HG02759 (cell line): Measurements from ENCODE around the gene SLC6A7.
"Not testable (repeated sequence)": the region's sequence is repeated elsewhere in the genome, so short reads cannot be mapped to it uniquely, and the experiment has no call there.

Experiments used
- ATAC-seq: cut with Tn5 transposase; IDR thresholded peaks from one replicate; pipeline ENCODE4 v1.9.1; 2021; ENCODE audit warnings: mild to moderate bottlenecking, moderate library complexity; ENCODE audit not compliant: unreplicated experiment

SLC6A7 gene

GRCh38 chr5:150214289-150214688 lies 24.4 kb downstream of the SLC6A7 start:
- ATAC-seq: no peak

DNA sequence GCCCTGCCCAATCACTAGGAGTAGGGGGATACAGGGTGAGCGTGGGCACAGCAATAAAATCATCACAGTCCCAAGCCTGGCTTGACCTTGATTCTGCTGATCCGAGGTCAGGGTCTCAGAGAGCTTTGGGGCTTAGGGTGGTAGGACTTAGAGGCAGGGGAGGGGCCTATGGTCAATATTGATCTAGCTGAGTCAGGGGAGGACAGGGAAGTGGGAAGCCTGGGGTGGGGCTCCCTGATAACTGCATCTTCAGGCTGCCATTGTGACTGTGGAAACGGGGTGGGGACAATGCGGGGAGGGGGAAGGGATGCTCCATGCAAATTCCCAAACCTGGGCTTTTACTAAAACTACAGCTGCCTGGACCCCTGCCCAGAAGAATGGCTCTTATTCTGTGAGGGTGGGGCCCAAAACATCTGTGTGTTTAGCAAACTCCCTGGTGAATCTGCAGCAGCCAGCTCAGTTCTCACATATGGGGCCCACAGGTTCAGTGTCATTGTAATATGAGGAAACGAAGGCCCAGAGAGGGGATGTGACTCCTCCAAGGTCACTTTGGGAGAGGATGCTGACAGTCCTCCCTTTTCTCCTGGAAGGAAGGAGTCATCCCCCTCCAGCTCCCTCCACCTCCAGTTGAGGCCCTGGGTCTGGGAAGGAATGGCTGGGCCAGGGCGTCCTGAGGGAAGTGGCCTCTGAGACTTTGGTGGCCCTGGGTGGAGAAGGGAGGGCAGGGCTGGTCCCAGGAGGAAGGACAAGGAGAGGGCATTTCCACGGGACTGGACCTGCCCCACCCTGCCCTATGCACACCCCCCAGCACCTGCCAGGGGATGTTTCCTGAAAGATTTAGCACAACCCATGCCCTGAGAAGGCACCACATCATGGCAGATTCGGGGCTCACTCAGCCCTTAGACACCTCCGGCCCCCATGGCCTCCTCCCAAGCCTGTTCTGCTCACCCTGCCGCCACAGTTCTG lies 26.4 kb downstream of the SLC6A7 start:
- ATAC-seq: no peak

GRCh38 chr5:150217038-150217437 lies 27.2 kb downstream of the SLC6A7 start:
- no peak for ATAC-seq

- ATAC-seq: peak; percentile 93
Observed at GRCh38 chr5:150217873-150218692, 28.2 kb downstream of the SLC6A7 start.

DNA sequence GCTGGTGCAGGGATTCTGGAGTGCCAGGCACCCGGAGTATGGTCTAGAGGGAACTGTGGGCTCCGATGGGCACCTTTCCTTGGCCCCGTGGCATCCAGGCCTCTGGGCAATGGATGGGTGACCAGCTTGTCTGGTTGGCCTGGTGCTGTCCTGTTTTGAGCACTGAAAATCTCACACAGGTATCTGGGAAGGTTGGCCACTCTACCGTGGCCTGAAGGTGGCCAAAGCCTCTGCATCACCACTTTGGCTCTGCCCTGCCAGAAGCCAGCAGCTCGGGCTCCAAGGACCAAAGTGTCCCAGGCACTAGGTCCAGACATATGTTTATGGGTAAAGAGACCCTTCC lies 28.8 kb downstream of the SLC6A7 start:
- no peak for ATAC-seq

- ATAC-seq: no peak
Observed at GRCh38 chr5:150219142-150219541, 29.3 kb downstream of the SLC6A7 start.

DNA sequence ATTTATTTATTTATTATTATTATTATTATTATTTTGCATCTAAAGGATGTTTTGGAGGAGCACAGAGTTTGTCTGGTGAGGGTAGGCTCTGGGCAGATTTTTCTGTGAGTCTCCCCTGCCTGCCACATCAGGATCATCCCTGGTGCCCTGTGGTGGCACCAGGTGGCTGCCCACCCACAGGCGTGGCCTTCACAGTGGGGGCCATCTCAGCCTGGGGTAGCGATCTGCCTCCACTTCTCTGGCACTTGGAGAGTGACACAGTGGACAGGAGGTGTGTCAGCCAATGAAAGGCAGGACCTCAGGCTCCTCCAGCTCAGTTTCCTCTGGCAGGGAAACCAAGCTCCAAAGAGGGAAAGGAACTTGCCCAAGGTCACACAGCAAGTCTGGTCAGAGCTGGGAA lies 30.0 kb downstream of the SLC6A7 start:
- no peak for ATAC-seq

DNA sequence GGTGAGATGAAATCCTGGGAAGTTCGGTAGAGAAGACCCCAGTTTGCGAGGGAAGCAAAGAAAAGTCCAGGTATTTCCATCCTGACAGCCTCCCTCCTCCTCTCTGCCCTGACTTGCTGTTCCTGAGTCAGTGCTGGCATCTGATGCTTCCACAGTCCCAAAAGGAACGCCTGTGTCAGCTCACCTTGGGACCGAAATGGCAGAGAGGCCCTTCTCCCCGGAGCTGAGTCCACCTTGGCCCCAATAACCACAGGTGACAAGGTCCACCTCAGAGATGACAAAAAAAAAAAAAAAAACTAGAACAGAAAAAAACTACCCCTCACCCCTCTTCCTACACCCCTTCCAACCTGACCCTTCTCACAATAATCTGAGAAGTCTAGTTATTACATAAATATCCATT lies 31.6 kb downstream of the SLC6A7 start:
- no peak for ATAC-seq

DNA sequence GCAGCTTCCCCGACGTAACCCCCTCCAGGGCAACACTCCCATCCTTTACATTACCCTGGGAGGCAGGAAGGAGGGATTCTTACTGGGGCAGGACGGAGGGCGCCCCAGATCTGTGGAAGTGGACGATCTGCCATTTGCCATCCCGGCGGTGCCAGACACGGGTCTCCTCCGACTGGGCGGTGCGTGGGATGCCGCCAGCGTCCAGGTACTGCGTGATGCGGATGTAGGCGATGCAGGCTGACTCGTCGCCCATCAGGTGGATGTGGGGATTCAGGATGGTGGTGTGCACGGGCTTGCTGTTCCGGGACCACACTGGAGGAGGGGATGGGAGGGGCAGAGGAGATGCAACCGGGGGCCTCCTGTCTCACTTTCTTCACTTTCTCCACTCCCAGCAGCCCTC lies 33.0 kb downstream of the SLC6A7 start:
- ATAC-seq: no peak

DNA sequence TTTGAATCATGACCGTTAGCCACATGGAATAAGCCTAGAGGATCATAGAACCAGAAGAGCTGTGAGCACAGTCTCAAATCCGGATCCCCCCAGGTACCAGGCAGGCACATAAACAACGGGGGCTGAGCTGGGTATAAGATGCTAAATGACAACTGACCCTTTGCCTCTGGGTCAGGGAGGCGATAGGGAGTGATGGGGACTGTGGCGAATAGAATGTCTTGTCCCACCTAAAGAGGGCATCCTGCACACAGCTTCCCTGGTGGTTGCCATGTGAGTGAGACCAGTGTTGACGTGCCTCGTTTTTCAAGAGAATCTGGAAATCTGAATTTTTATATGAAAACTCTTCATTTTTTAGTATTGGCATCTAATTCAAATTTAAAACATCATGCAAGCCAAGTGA lies 33.6 kb downstream of the SLC6A7 start:
- no peak for ATAC-seq

- ATAC-seq: no peak
Observed at GRCh38 chr5:150224483-150225027, 34.7 kb downstream of the SLC6A7 start.

- ATAC-seq: no peak
Observed at GRCh38 chr5:150227036-150227435, 37.2 kb downstream of the SLC6A7 start.

GRCh38 chr5:150227606-150228273 lies 37.9 kb downstream of the SLC6A7 start:
- ATAC-seq: no peak

- no peak for ATAC-seq
Observed at GRCh38 chr5:150229571-150229970, 39.7 kb downstream of the SLC6A7 start.

- no peak for ATAC-seq
Observed at GRCh38 chr5:150230842-150231241, 41.0 kb downstream of the SLC6A7 start.

DNA sequence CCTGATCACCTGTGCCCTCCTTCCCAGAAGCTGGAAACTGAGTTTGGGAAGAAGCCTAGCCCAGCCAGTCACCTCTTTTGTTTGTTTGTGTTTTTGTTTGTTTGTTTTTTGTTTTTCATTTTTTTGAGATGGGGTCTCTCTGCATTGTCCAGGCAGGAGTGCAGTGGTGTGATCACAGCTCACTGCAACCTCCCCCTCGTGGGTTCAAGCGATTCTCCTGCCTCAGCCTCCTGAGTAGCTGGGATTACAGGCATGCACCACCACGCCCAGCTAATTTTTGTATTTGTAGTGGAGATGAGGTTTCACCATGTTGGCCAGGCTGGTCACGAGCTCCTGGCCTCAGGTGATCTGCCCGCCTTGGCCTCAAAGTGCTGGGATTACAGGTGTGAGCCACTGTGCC lies 43.8 kb downstream of the SLC6A7 start:
- ATAC-seq: not testable (repeated sequence)

GRCh38 chr5:150234576-150235499 lies 45.0 kb downstream of the SLC6A7 start:
- no peak for ATAC-seq

- ATAC-seq: no peak
Observed at GRCh38 chr5:150235500-150235854, 45.6 kb downstream of the SLC6A7 start.

GRCh38 chr5:150236313-150236712 lies 46.5 kb downstream of the SLC6A7 start:
- no peak for ATAC-seq
